ENCODE results near the gene SULT4A1. TPM values are rescaled to one million over a fixed set of nuclear protein-coding genes. Genes with fewer than 3 reads are reported as not detected.

The SULT4A1 gene
- total RNA-seq, 1 donor from 2014 or later, result 0.27 TPM

GRCh38 chr22:43833286-43834240 is 28.8 kb downstream of the SULT4A1 start:
- no peak for ATAC-seq
- no peak for DNase-seq (ENCODE audit: low spot score)
- intact Hi-C loops (cut with DNase I), result no loop called here

- no peak for ATAC-seq
- no peak for DNase-seq (ENCODE audit: low spot score)
- intact Hi-C loops (cut with DNase I), result no loop called here
Observed at GRCh38 chr22:43832393-43833265, 29.7 kb downstream of the SULT4A1 start.

DNA sequence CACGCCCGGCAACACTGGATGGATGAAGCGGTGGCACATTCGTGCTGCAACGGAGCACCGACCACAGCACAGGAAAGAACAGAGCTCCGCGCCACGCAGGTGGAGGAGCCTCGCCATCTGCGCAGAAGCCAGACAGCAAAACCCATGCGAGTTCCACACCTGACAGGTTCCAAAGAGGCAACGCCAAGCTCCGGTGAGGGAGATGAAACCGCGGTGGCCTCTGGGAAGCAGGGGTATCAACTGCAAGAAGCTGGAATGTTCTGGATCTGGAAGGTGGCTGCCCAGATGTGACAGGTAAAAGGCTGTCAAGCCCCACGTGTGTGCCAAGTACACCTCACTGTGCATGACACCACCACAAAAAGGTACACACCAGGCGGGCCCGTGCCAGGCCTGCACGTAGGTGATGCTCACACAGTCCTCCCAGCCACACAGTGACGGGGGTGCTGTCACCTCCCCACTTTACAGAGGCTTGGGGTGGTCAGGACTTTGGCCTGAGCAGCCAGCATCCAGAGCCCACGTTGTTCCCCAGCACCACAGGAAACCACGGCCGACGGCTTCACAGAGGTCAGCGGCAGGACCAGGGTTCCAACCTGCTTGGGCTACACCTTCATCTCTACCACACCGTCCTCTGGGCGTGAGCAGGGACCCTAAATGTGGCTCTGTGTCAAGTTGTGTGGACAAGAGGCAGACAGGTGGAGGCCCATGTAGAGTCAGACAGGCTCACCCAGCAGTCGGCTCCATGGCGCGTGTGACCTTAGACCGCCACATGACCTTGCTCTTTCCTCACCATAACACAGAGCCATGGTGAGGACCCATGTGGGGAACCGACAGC is 30.5 kb downstream of the SULT4A1 start:
- DNase-seq (ENCODE audit: low spot score) (no peak), ATAC-seq (no peak)
- intact Hi-C loops (cut with DNase I), result no loop called here

DNA sequence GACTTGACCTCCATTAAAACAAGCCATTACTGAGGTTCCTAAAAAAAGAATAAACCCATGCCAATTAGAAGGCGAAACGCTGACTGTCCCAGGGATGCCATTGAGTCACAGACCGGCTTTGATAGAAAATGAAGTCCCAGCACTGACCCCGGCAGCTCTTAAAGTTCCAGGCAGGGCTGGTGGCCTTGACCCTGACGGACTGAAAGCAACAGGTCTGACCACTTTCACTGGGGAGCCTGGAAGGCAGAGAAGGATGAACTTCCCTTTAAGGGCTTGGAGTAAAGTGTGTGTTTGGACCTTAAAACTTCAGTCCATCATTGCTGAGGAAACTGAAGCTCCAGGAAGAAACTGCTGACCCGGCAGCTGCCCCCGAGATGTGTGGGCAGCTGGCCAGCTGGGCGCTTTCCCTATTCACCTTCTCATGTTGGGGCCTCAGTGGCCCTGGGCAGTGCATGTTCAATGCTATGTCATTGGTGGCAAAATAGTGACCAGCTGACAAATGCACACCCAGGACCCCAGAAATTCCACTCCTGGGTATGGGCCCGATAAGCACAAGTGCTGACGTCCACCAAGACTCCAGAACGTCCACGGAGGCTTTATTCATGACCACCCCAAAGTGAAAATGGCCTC is 31.3 kb downstream of the SULT4A1 start:
- ATAC-seq, result no peak
- intact Hi-C loops (cut with DNase I), result no loop called here
- DNase-seq (ENCODE audit: low spot score), result peak; percentile 58

DNA sequence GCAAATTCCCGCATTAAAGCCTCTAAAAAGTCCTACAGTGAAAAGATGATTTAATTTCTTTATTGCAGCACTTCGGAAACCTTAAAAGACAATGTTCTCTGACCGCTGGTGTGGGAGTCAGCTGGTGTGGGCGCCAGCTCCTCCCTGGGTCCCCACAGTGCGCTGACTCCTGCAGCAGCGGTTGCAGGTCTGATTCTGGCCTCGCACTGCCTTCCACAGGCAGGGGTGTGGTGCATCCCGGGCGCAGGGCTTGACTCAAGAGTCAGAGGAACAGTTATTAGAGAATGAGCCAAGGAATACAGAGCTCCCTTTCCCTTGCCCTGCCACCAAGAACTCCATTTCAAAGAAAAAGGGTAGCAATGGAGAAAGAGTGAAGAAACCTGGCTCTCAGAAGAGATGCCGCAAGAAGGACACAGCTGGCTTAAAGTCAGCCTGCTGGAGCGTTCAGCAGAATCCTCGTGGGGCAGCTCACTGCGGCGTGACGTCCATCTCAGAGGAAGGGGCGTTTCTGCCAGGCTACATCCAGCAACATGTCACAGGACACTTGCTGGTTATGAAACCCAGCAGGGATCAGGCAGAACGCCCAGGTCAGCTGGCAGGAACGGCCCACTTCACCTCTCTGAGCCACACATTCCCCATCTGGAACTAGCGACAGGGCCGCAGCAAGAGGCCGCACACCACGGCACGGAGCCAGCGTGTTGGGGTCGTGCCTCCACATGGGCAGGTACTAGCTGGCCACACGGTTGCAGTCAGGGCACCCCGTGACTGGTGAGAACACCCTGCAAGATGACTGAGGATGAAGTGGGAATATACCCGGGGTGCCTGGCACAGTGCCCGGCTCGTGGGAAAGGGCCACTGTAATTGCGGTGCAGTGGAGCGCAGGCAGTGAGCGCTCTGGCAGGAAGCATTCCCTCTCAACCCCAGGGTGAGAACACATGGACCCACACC is 32.1 kb downstream of the SULT4A1 start:
- ATAC-seq (peak; percentile 85), DNase-seq (ENCODE audit: low spot score) (peak; percentile 73)
- intact Hi-C loops (cut with DNase I), result no loop called here

DNA sequence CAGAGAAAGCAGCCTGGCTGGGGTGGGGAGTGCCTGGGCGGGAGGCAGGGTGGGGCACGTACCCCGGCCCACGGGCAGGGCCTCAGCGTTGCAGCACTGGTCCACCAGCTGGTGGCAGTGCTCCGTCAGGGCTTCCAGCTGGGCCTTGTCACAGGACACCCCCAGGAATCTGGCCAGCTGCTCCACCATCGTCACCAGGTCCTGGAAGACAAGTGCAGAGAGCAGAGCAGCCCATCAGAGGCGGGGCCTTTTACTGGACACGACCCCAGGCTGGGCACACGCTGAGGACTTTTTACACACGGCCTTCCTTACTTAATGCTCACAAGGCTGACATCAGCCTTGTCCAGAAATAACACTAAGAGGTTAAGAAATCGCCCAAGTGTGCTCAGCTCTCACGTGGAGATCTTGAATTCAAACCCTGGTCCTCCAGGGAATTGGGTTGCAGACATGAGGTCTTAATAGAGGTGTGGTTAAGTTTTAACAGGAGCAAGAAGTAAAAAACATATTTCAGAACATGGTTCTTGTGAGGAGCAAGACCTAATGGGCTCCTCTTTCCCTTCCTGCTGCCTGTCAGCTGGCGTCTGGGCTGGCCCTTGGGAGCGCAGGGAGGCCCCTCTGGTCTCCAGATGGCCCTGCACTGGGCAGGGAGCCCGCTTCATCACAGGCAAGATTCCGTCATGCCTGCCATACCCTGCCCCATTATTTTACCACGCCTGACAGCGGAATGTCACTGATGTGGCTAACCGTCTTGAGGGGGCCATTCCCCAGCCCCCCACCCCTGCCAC is 33.1 kb downstream of the SULT4A1 start:
- intact Hi-C loops (cut with DNase I), result no loop called here
- peak; percentile 70 for DNase-seq (ENCODE audit: low spot score)
- peak; percentile 82 for ATAC-seq

DNA sequence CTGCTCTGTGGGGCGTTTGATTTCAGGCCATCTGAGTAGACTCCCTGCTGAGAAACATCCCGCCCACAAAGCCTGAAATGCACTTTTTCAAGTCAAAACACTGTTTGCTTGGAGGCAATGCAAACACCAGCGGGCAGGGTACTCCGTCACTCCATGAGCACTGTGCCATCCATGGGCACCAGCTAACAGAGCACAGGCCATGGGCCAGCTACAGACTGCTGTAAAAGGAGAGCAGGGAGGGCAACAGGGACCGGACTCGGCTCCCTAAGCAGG is 33.7 kb downstream of the SULT4A1 start:
- intact Hi-C loops (cut with DNase I), result no loop called here
- ATAC-seq, result no peak

DNA sequence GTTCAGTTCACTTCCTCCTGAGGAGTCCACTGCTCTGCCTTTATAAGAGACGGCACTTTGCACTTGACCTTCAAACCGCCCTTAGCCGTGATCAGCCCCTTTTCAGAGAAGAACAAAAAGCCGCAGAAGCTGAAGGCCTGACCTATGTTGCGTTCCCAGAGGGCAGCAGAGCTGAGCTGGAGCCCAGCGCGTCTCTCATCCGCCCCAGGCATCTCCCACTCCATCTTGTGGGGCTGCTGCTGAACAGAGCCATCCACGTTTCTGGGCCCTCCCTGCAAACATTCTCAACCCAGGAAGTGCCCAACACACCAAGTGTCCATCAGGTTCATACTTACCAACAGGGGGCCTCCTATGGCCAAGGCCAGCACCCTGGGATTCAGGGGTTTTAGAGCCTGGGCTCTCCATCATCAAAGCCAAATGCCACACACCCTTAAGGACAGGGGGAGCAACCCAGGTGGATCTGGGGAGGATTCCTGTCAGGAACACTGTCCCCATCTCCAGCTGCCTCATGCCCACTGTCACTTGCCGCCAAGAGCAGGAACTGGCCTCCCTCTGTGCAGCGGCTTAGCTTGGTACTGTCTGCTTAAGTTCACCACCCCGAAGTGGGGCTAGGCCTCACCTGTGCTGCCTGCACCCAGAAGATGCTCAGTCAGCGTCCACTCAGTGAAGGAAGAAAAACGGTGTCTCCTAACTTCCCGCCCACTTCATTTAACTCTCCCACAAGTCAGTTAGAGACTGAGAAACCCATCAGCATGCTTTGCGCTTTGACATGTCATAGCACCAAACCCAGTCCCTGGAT is 34.2 kb downstream of the SULT4A1 start:
- ATAC-seq, result no peak
- DNase-seq (ENCODE audit: low spot score), result peak; percentile 45
- intact Hi-C loops (cut with DNase I), result no loop called here

More for the DNA sequence above, 33.7 kb downstream of the SULT4A1 start:
- DNase-seq (ENCODE audit: low spot score), result no peak

DNA sequence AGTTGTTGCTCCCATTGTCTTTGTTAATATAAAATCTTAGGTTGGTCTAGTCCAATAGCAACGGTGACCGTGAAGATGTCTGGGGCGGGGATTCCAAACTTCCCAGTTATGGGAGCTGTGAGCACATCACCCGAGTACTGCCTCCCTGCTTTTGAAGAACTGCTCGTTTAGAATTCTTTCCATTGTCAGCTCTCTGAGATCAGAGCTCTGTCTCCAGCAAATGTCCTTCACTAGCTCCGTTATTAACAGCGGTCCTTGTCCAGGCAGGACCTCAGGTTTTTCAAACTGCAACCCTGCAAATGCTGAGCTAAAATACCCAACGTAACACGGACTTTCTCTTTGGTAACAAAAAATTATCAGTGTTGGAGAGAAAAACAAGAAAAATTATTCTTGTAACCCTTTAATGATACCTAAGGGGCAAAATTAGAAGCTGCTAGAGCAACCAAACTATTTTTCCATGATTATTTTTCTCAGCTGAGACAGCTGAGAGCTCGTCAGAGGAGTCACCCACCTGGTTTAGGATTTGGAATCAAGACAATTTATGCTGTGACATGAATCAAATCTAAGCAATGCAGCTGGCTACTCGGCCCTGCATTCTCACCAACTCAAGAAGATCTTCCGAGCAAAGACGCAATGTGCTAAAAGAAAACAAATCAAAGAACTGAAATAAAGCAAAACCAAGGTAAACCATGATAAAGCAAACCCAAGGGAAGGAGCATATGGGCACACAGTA is 35.1 kb downstream of the SULT4A1 start:
- intact Hi-C loops (cut with DNase I), result no loop called here
- no peak for DNase-seq (ENCODE audit: low spot score)
- ATAC-seq, result no peak

- ATAC-seq, result no peak
- DNase-seq (ENCODE audit: low spot score), result peak; percentile 52
- intact Hi-C loops (cut with DNase I), result no loop called here
Observed at GRCh38 chr22:43826142-43827002, 35.9 kb downstream of the SULT4A1 start.

- intact Hi-C loops (cut with DNase I), result no loop called here
- ATAC-seq (no peak), DNase-seq (ENCODE audit: low spot score) (peak; percentile 23)
Observed at GRCh38 chr22:43825651-43826050, 36.7 kb downstream of the SULT4A1 start.

DNA sequence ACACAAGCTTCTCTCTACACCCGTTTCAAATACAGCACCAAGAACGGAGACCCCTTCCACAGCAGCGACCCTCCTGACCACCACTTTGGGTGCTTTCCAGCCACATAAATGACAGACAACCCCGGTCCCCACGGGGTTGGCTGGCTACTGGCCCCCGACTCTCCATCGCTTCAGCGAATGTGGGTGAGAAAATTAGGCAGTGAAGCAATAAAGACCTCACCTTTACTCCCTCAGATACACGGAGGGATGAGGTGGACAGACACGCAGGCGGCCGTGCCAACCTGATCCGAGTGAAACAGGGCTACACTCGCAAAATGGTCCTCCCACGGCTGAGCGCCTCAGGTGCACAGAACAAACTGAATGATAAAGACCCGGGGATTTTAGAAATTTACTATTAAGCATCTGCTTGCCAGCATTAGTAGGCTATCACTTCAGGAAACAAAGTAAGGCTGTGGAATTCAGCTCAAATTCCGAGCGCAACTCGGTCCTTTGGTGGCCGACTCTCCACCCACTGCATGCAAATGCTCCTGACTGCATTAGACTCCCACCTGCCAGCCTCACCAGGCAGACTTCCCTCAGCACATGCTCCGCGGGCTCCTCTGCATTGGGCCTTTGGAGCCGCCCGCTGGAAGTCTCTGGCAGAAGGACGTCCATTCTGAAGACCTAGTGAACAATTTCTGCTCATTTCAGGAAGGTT is 37.4 kb downstream of the SULT4A1 start:
- ATAC-seq (no peak), DNase-seq (ENCODE audit: low spot score) (peak; percentile 28)
- intact Hi-C loops (cut with DNase I), result no loop called here

- peak; percentile 37 for DNase-seq (ENCODE audit: low spot score)
- intact Hi-C loops (cut with DNase I), result no loop called here
- ATAC-seq, result no peak
Observed at GRCh38 chr22:43823911-43824665, 38.2 kb downstream of the SULT4A1 start.
